AG04450 (cell line): ENCODE results near the gene OLAH. TPM values are rescaled to one million over a fixed set of nuclear protein-coding genes. Genes with fewer than 3 reads are reported as not detected.
A peak's percentile ranks its signal among the peaks of the same experiment; 100 is the strongest.

Source experiments
- CTCF ChIA-PET: fragments of 300-600, 350-600 bp; formaldehyde crosslinking; extraction: SDS; loops from one replicate; lab custom pipeline; 2022; ENCODE audit warnings: antibody characterized with exemption, inconsistent platforms; lab: Charles Lee
- POLR2A ChIA-PET: fragments of 350-600 bp; formaldehyde crosslinking; extraction: SDS; loops from one replicate; lab custom pipeline; 2021; ENCODE audit warnings: antibody characterized with exemption, inconsistent platforms; lab: Yijun Ruan, JAX
- DNase-seq: peaks from one replicate; pipeline ENCODE4 v3.0.0-alpha.2; 2011; ENCODE audit warnings: low read depth, low spot score
- H3K27ac ChIP-seq: one replicate; pipeline ENCODE4 v1.5.1; 2012; ENCODE audit warnings: low read depth, low read length, control low read depth
- H3K27me3 ChIP-seq: one replicate; pipeline ENCODE4 v1.6.0; 2012; ENCODE audit warnings: low read length; ENCODE audit not compliant: control insufficient read depth, insufficient read depth
- H3K4me3 ChIP-seq: 2 replicates; pipeline ENCODE4 v1.5.1; 2011; ENCODE audit warnings: mild to moderate bottlenecking, low read depth, low read length, control low read depth
- H3K9me3 ChIP-seq: 2 replicates; pipeline ENCODE4 v1.5.1; 2012; ENCODE audit warnings: low read length; ENCODE audit not compliant: control insufficient read depth, insufficient read depth
- CTCF ChIP-seq: IDR thresholded peaks from 2 replicates; pipeline ENCODE4 v1.5.1; 2011; ENCODE audit warnings: low read depth, low read length, control low read depth, inconsistent platforms
- polyA plus RNA-seq: library from polyadenylated mRNA; depleted of rRNA; stranded (reverse); fragments of >200 nt; gene quantifications from 2 replicates; pipeline ENCODE4 v1.2.3, GENCODE V29; 2011

OLAH gene
- polyA plus RNA-seq, 1 experiment = 0.12 TPM

GRCh38 chr10:15072358-15072757 is 28.6 kb downstream of the OLAH start:
- Histone ChIP-seq H3K27ac (no peak overlapping the region), H3K4me3 (no peak overlapping the region), H3K9me3 (no peaks in the 10 kb centered on the region), H3K27me3 (peaks cover 3% of the 10 kb centered on the region)
- POLR2A ChIA-PET = interaction anchor here (0.6 kb wide), 1 partner anchor 647 kb away, joined by 3 read pairs; no protein-coding TSS in a partner anchor
- CTCF ChIA-PET = no interaction called here
- TF ChIP-seq CTCF = no peak
- DNase-seq = no peak

- Histone ChIP-seq H3K9me3 (no peaks in the 10 kb centered on the region), H3K4me3 (no peak overlapping the region), H3K27me3 (peaks cover 7% of the 10 kb centered on the region), H3K27ac (no peak overlapping the region)
- ChIA-PET POLR2A (no interaction called here), CTCF (no interaction called here)
- DNase-seq = no peak
- TF ChIP-seq CTCF = no peak
Observed at GRCh38 chr10:15075421-15075820, 31.7 kb downstream of the OLAH start.

GRCh38 chr10:15083674-15084501 is 40.1 kb downstream of the OLAH start:
- no peak for DNase-seq
- ChIA-PET POLR2A (no interaction called here), CTCF (no interaction called here)
- Histone ChIP-seq H3K4me3 (peak overlapping the region; percentile 53), H3K9me3 (no peaks in the 10 kb centered on the region; the same call in 1 of the 2 replicates), H3K27ac (peak overlapping the region; percentile 71), H3K27me3 (peaks cover 1% of the 10 kb centered on the region)
- no peak for TF ChIP-seq CTCF

GRCh38 chr10:15084502-15084922 is 40.8 kb downstream of the OLAH start:
- Histone ChIP-seq H3K4me3 (peak overlapping the region; percentile 53), H3K27ac (peak overlapping the region; percentile 71), H3K9me3 (no peaks in the 10 kb centered on the region; the same call in 1 of the 2 replicates), H3K27me3 (no peaks in the 10 kb centered on the region)
- peak; percentile 88 for DNase-seq
- 0 out of 2 replicates have a peak, but pooled peaks have one; percentile 2 for TF ChIP-seq CTCF
- ChIA-PET POLR2A (no interaction called here), CTCF (no interaction called here)
